Cortex of kidney (tissue), 1 donor: Measurements from ENCODE around the gene CAPRIN2.
A peak's percentile ranks its signal among the peaks of the same experiment; 100 is the strongest.

ENCODE experiments used
- DNase-seq: peaks from one replicate; lab custom pipeline; 2025; lab: John Stamatoyannopoulos, UW

Gene CAPRIN2

GRCh38 chr12:30754750-30755394 lies at the start of gene CAPRIN2:
TSS of gene CAPRIN2 (minus strand) at chr12:30754951. CDS start at chr12:30753520, 1,431 bp downstream.
- DNase-seq: peak; percentile 94

GRCh38 chr12:30797689-30798088 lies 42.9 kb upstream of the CAPRIN2 start:
- DNase-seq: no peak

GRCh38 chr12:30796891-30797371 lies 42.2 kb upstream of the CAPRIN2 start:
- DNase-seq: no peak

- DNase-seq: no peak
Measured at GRCh38 chr12:30796313-30796780, 41.6 kb upstream of the CAPRIN2 start.

- no peak for DNase-seq
Measured at GRCh38 chr12:30795410-30796312, 40.9 kb upstream of the CAPRIN2 start.

- no peak for DNase-seq
Measured at GRCh38 chr12:30794591-30795409, 40.0 kb upstream of the CAPRIN2 start.

GRCh38 chr12:30794020-30794419 lies 39.3 kb upstream of the CAPRIN2 start:
- no peak for DNase-seq

GRCh38 chr12:30792648-30793499 lies 38.1 kb upstream of the CAPRIN2 start:
- DNase-seq: no peak

- DNase-seq: no peak
Measured at GRCh38 chr12:30792085-30792484, 37.3 kb upstream of the CAPRIN2 start.

GRCh38 chr12:30788754-30789153 lies 34.0 kb upstream of the CAPRIN2 start:
- DNase-seq: no peak

GRCh38 chr12:30785630-30786029 lies 30.9 kb upstream of the CAPRIN2 start:
- DNase-seq: no peak

- no peak for DNase-seq
Measured at GRCh38 chr12:30784508-30784907, 29.8 kb upstream of the CAPRIN2 start.

- DNase-seq: no peak
Measured at GRCh38 chr12:30783946-30784345, 29.2 kb upstream of the CAPRIN2 start.

GRCh38 chr12:30782316-30783173 lies 27.8 kb upstream of the CAPRIN2 start:
- DNase-seq: no peak

GRCh38 chr12:30779578-30779977 lies 24.8 kb upstream of the CAPRIN2 start:
- no peak for DNase-seq

GRCh38 chr12:30779178-30779577 lies 24.4 kb upstream of the CAPRIN2 start:
- no peak for DNase-seq

- no peak for DNase-seq
Measured at GRCh38 chr12:30774599-30774998, 19.8 kb upstream of the CAPRIN2 start.

GRCh38 chr12:30769802-30770201 lies 15.1 kb upstream of the CAPRIN2 start:
- DNase-seq: no peak

GRCh38 chr12:30764251-30764650 lies 9.5 kb upstream of the CAPRIN2 start:
- no peak for DNase-seq

GRCh38 chr12:30763053-30763452 lies 8.3 kb upstream of the CAPRIN2 start:
- DNase-seq: no peak
